ENCODE data around the gene FNDC1.
A peak's percentile ranks its signal among the peaks of the same experiment; 100 is the strongest.
"Not testable (repeated sequence)": the region's sequence is repeated elsewhere in the genome, so short reads cannot be mapped to it uniquely, and the experiment has no call there.

The FNDC1 gene

GRCh38 chr6:159261995-159262394 lies 92.8 kb downstream of the FNDC1 start:
- no peak for DNase-seq

DNA sequence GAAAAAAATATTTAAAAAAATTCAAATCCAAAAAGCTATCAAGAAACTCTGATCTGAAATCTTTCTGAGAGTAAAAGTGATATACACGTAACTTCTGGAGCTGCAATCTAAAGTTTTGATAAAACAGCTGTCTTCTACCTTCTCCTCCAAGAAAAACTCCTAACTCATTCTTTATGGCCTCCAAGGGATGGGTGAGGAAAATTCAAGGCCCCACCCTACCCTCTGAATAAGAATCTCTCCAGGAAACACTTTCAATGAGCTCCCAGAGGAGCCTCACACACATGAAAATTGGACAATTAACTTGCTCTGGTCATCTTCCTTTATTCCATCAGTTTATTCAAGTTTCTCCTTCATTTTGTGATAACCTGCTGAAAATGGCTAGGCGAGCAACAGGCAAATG lies 93.4 kb downstream of the FNDC1 start:
- DNase-seq = no peak

- DNase-seq = peak; percentile 48
Measured at GRCh38 chr6:159267165-159267564, 98.0 kb downstream of the FNDC1 start.

GRCh38 chr6:159268511-159268910 lies 99.3 kb downstream of the FNDC1 start:
- no peak for DNase-seq

DNA sequence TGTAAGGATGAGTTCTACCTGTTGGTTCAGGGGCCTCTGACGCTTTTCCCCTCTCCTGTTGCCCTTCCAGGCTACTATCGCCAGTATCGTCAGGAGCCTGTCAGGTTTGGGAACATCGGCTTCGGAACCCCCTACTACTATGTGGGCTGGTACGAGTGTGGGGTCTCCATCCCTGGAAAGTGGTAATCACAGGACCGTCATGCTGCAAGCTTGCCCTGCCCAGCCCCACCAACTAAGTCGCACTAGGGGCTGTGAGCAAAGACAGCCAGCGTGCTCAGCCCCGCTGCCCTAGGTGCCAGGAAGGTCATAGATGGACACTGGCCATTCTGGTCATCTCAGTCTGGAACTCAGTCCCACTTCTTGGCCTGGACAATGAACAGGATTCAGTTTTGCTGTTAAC lies 102.1 kb downstream of the FNDC1 start:
- no peak for DNase-seq

DNA sequence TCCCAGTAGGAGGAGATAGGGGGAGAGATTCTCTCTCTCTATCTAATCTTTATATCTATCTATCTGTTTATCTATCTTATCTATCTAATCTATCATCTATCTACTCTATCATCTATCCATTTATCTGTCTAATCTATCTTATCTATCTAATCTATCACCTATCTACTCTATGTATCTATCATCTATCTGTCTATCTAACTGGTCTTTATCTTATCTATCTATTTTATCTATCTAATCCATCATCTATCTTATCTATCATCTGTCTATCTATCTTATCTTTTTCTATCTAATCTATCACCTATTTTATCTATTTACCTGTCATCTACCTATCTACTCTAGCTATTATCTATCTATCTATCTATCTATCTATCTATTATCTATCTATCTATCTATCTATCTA lies 109.4 kb downstream of the FNDC1 start:
- DNase-seq = no peak

DNA sequence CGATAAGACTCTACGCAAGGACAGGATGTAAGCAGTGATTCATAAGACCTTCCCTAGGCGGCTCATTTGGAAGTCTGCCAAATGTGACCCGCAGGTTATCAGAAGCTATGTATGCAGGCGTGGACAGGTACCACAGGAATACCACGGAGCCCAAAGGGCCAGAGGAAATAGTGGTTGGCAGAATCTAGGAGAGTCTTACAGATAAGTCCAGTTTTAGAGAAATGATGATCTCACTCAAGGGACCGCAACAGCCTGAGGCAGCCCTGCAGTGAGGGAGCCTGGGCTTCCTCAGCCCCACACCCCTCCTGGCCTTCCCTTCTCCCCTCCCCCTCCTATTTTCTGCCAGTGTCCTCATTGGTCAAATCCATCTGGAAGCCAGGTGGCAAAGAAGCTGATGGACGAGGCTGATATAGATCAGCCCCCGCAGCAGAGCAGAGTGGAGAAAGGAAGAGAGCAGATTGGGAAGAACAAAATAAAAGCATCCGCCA lies 110.6 kb downstream of the FNDC1 start:
- DNase-seq = no peak

GRCh38 chr6:159282421-159282820 lies 113.2 kb downstream of the FNDC1 start:
- DNase-seq = no peak

GRCh38 chr6:159284661-159285060 lies 115.5 kb downstream of the FNDC1 start:
- DNase-seq = not testable (repeated sequence)

- no peak for DNase-seq
Measured at GRCh38 chr6:159298840-159299239, 129.6 kb downstream of the FNDC1 start.

DNA sequence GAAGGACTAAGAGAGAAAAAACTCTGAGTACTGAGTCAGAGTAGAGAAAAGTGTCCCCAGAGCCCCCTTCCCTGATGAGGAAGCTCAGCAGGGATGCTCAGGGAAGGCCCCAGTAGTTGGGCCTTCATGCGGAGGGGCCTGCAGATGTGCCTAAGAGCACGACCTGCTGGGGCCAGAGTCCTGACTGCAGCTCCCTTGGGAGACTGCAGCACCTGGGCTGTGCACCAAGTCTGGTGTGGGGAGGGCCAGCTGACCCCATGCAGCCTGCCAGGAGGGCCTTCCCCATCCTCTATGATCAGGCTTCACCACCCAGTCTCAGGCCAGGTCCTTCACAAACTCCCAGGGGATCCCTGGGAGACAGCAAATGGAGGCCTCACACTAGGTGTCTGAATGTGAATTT lies 130.4 kb downstream of the FNDC1 start:
- no peak for DNase-seq

DNA sequence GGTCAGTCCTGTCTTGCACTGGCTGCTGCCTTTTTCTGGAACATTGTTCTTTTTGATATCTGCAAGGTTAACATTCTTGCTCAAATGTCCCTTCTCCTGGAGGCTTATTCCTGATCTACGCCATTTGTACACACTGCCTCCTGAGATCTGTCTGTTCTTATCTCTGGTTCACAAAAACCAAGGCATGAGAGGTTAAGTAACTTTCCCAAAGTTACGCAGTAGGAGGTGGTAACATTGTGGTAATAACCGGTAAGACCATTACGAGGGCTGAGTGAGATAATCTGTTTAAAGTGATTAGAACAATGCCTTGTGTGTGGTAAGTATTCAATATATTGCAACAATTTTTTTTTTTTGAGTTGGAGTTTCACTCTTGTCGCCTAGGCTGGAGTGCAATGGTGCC lies 132.1 kb downstream of the FNDC1 start:
- peak; percentile 5 for DNase-seq

- no peak for DNase-seq
Measured at GRCh38 chr6:159301810-159302593, 132.8 kb downstream of the FNDC1 start.

GRCh38 chr6:159302594-159302992 lies 133.4 kb downstream of the FNDC1 start:
- no peak for DNase-seq

GRCh38 chr6:159303159-159303558 lies 134.0 kb downstream of the FNDC1 start:
- DNase-seq = no peak

GRCh38 chr6:159303784-159304183 lies 134.6 kb downstream of the FNDC1 start:
- no peak for DNase-seq

- no peak for DNase-seq
Measured at GRCh38 chr6:159304641-159305040, 135.4 kb downstream of the FNDC1 start.

DNA sequence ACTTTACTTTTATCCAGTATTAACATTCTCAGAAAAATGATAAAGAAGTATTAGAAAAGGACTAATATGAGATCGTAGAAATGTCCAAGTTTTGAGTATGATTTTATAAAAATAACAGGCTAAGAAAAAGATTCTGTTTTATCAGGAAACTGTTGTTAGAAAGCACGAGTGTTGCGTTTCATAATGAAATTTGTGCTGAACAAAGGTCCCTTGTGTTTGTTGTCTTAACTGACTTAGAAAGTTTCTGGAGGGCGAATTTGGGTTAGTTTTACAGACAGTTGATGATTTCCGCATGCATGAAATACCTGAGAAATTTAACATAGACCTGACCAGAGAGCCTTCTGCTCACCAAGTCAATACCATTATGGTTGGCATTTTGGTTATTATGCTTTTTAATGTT lies 136.0 kb downstream of the FNDC1 start:
- DNase-seq = no peak

- no peak for DNase-seq
Measured at GRCh38 chr6:159305804-159306537, 136.8 kb downstream of the FNDC1 start.

DNA sequence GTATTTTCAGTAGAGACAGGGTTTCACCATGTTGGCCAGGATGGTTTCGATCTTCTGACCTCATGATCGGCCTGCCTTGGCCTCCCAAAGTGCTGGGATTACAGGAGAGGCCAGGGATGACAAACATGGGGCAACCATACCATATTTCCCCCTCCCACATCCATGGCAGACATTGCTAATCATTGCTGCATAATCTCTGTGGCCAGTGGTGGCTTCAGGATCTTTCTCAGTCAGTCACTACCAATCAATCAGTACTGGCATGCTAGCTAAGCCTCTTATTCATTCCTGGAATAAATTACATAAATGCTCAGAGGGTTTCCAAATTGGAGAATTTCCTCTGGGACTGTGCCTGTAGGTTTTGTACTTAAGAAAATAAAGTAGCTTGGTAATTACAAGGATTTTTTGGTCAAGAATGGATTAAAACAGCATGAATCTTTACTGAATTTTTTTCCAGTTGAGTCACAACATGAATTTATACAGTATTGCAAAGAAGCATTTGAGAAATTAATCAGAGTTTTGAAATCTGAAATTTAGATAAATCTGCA lies 138.1 kb downstream of the FNDC1 start:
- DNase-seq = no peak

- DNase-seq = no peak
Measured at GRCh38 chr6:159308198-159308597, 139.0 kb downstream of the FNDC1 start.

- DNase-seq = no peak
Measured at GRCh38 chr6:159309723-159310122, 140.5 kb downstream of the FNDC1 start.

- no peak for DNase-seq
Measured at GRCh38 chr6:159311618-159312017, 142.4 kb downstream of the FNDC1 start.

DNA sequence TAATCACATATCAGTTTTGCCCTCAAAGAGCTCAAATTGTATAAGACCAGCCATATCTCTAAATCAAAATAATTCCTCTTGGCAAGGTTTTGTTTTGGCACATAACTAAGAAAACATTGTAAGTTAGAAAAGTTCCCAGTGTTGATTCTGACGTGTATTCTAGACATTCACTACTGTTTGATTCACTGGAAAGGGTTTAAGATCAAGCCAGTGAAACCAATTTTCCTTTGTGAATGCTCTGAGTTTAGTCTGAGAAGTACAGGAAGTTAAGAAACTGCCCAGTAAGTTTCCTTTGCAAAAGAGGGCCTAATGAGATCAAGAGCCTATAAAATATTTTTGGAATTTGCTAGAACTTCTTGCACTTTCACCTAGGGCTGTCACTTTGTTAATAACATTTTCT lies 143.0 kb downstream of the FNDC1 start:
- no peak for DNase-seq
